Natural killer cell treated with Interleukin-12 subunit alpha and Interleukin-12 subunit beta and Interleukin-15 and Interleukin-18, amount 100 ng/mL, for 72 hours (primary cell): ENCODE results near the gene ADRA1B. TPM values are rescaled to one million over a fixed set of nuclear protein-coding genes. Genes with fewer than 3 reads are reported as not detected.

Source experiments
- ATAC-seq, 2 donors: fragments of 150-1000 bp; cut with Tn5 transposase in 1 of 2; sonication (Bioruptor Pico), chemical (Tn5 transposase) in 1 of 2; 2 replicates each; pipeline ENCODE4 v1.10.0; 2021
- DNase-seq: peaks from one replicate; pipeline ENCODE4 v3.0.0; 2022; ENCODE audit warnings: low spot score
- H3K27ac Mint-ChIP-seq, 2 donors: 1 replicate in 1 of 2; 2 replicates in 1 of 2; pipeline ENCODE4 v1.8.0; 2022; ENCODE audit warnings: mixed read lengths in 2 of 2, mild to moderate bottlenecking in 1 of 2, moderate library complexity in 1 of 2
- H3K27me3 Mint-ChIP-seq, 2 donors: 1 replicate in 1 of 2; 2 replicates in 1 of 2; pipeline ENCODE4 v1.8.0; 2022; ENCODE audit warnings: mixed read lengths in 2 of 2
- H3K36me3 Mint-ChIP-seq: one replicate; pipeline ENCODE4 v1.8.0; 2022; ENCODE audit warnings: mixed read lengths
- H3K4me1 Mint-ChIP-seq, 2 donors: 1 replicate in 1 of 2; 2 replicates in 1 of 2; pipeline ENCODE4 v1.8.0; 2022; ENCODE audit warnings: low read depth in 2 of 2, mixed read lengths in 2 of 2, mild to moderate bottlenecking in 1 of 2
- H3K4me3 Mint-ChIP-seq: one replicate; pipeline ENCODE4 v1.8.0; 2022; ENCODE audit warnings: mixed read lengths
- H3K9me3 Mint-ChIP-seq: 2 replicates; pipeline ENCODE4 v1.8.0; 2022; ENCODE audit warnings: mixed read lengths
- total RNA-seq, 2 donors: library from RNA; stranded (reverse); gene quantifications; one replicate each; pipeline ENCODE4 v1.2.3, GENCODE V29; 2022

Gene ADRA1B
- total RNA-seq, 2 donors from 2014 or later = not detected

DNA sequence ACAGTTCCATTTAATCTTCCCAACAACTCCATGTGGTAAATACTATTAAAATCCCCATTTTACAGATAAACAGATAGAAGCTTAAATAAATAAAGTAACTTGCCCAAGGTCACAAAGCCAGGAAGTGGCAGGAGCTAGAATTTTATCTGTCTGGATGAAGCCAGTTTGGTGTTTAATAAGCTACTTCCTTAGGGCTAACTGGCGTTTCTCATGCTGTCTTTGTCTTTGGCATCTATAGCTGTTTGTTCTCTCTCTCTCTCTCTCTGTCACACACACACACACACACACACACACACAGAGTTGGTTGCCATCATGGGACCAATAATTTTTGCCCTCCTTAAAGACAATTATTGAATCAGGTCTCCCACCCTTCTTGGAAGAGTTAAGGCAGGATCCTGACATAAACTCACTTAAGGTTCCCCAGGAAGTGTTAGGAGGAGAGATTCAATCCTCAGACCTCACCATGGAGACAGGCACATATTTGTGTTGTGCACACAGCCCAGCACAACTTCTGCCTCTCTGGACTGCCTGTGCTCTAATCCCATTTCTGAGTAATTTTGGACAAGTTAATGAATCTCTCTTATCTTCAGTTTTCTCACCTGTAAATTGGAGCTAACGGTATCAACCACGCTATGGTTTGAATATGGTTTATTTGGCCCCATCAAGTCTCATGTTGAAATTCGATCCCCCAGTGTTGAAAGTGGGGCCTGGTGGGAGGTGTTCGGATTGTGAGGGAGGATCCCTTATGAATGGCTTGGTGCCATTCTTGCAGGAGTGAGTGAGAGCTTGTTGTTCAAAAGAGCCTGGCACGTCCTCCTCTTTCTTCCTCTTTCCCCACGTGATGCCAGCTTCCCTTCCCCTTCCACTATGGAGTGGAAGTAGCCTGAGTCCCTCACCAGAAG, 8.3 kb upstream of the ADRA1B start:
- DNase-seq (no peak), ATAC-seq (no peak)
- H3K36me3 Mint-ChIP-seq = no peaks in the 10 kb centered on the region
- no peaks in the 10 kb centered on the region for H3K4me1 Mint-ChIP-seq
- peaks cover 42 to 48% of the 10 kb centered on the region in 2 donors for H3K27me3 Mint-ChIP-seq
- H3K9me3 Mint-ChIP-seq = no peaks in the 10 kb centered on the region
- no peak overlapping the region for H3K4me3 Mint-ChIP-seq
- no peak overlapping the region for H3K27ac Mint-ChIP-seq

DNA sequence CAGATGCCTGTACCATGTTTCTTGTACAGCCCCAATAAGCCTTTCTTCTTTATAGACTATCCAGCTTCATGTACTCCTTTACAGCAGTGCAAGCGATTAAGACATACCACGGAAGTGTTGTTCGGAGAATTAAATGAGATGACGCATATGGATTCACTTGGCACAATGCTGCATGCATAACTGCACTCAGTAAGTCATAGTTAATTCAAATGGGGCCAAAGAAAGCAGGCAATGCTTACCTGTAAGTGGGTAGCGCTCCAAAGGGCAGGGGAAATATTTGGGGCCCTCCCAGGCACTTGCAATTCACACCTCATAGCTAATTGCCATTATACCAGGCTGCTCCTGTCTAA, 7.7 kb upstream of the ADRA1B start:
- Mint-ChIP-seq H3K36me3 (no peaks in the 10 kb centered on the region), H3K4me1 (no peaks in the 10 kb centered on the region), H3K27ac (no peak overlapping the region), H3K27me3 (peaks cover 42 to 49% of the 10 kb centered on the region in 2 donors), H3K9me3 (no peaks in the 10 kb centered on the region), H3K4me3 (no peak overlapping the region)
- DNase-seq (no peak), ATAC-seq (no peak)

DNA sequence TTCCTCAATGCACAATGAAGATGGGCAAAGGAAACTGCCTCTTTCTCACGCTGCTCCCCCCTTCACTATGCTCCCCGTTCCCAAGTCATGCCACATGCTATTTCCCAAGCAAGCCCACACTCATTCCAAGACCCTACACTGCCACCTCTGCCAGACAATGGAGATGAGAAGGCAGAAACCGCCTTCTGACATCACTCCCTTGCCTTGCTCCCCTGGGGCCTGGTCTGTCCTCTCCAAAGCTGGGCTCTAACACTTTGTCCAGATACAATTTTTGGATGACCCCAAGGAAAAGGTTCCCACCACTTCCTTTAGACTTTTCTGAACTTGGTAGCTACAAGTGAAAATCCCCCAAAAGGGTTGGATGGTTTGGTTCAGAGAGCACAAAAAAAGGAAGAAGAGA, 7.2 kb upstream of the ADRA1B start:
- H3K27me3 Mint-ChIP-seq = peaks cover 46 to 55% of the 10 kb centered on the region in 2 donors
- no peaks in the 10 kb centered on the region for H3K4me1 Mint-ChIP-seq
- no peaks in the 10 kb centered on the region for H3K9me3 Mint-ChIP-seq
- H3K27ac Mint-ChIP-seq = no peak overlapping the region
- ATAC-seq = no peak
- DNase-seq = no peak
- no peak overlapping the region for H3K4me3 Mint-ChIP-seq
- H3K36me3 Mint-ChIP-seq = no peaks in the 10 kb centered on the region

DNA sequence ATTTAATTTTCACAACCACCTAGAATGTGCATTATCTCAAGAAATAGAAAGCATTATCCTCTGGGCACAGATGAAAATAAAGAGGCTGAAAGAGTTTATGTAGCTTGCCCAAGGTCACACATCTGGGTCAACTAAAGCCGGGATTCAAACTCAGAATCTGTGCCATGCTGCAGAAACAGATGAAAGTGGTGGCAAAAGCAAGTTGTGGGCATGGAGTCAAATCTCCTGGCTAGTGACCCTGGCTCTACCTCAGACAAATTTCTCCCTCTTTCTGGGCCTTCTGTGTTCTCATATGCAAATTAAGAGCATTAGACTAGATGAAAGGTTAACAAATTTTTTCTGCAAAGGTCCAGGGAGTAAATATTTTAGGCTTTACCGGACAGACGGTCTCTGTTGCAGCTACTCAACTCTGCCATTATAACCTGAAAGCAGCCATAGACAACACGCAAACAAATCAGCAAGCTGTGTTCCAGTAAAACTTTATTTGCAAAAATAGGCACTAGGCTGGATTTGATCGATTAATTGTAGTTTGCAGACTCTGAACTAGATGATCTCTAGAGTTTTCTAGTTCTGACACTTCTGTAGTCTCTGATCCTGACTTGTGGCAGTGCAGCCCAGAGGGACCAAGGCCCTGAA, 6.0 kb upstream of the ADRA1B start:
- H3K27ac Mint-ChIP-seq = no peak overlapping the region
- H3K9me3 Mint-ChIP-seq = no peaks in the 10 kb centered on the region
- no peak overlapping the region for H3K4me3 Mint-ChIP-seq
- DNase-seq (no peak), ATAC-seq (no peak)
- peaks cover 0 to 1% of the 10 kb centered on the region in 2 donors for H3K4me1 Mint-ChIP-seq
- H3K36me3 Mint-ChIP-seq = no peaks in the 10 kb centered on the region
- H3K27me3 Mint-ChIP-seq = peaks cover 49 to 57% of the 10 kb centered on the region in 2 donors

DNA sequence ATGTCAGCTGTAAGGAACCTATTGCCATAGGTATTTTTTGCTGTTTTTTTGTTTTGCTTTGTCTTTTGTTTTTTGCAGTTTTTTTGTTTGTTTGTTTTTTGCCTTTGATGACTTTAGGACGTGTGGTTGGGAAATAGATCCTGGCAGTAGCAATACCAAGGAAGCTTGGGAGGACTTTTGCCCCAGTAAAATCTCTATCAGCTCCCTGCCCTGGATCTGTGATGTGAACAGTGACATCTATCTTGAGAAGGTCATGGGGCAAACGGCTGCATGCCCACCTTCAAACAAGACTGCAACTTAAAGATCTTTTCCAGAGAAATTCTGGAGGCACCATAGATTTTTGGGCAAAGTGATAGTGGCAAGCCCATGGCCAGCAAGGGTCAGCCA, 5.4 kb upstream of the ADRA1B start:
- Mint-ChIP-seq H3K36me3 (no peaks in the 10 kb centered on the region), H3K4me3 (no peak overlapping the region), H3K9me3 (no peaks in the 10 kb centered on the region), H3K4me1 (peaks cover 0 to 7% of the 10 kb centered on the region in 2 donors), H3K27ac (no peak overlapping the region), H3K27me3 (peaks cover 50 to 59% of the 10 kb centered on the region in 2 donors)
- DNase-seq = no peak
- no peak for ATAC-seq

DNA sequence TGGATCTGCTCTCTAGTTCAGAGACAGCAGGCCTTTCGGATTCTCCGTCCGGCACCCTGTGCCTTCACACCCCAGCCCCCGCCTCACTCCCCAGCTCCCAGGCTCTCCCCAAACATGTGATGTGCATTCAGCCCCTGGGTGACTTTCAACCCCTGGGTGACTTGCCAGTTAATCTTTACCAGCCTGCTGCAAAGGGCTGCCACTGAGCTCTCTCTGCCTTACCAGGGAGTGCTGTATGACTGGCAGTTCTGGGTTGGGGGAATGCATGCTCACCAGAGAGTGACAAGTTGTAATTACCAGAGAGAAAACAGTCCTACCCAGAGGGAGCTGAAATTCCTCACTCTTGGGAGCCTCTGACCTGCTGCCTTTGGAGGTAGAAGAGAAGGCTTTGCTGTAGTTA, 4.9 kb upstream of the ADRA1B start:
- Mint-ChIP-seq H3K4me1 (peaks cover 0 to 7% of the 10 kb centered on the region in 2 donors), H3K27ac (no peak overlapping the region), H3K9me3 (no peaks in the 10 kb centered on the region), H3K4me3 (no peak overlapping the region), H3K27me3 (peaks cover 51 to 61% of the 10 kb centered on the region in 2 donors), H3K36me3 (no peaks in the 10 kb centered on the region)
- DNase-seq = no peak
- no peak for ATAC-seq

DNA sequence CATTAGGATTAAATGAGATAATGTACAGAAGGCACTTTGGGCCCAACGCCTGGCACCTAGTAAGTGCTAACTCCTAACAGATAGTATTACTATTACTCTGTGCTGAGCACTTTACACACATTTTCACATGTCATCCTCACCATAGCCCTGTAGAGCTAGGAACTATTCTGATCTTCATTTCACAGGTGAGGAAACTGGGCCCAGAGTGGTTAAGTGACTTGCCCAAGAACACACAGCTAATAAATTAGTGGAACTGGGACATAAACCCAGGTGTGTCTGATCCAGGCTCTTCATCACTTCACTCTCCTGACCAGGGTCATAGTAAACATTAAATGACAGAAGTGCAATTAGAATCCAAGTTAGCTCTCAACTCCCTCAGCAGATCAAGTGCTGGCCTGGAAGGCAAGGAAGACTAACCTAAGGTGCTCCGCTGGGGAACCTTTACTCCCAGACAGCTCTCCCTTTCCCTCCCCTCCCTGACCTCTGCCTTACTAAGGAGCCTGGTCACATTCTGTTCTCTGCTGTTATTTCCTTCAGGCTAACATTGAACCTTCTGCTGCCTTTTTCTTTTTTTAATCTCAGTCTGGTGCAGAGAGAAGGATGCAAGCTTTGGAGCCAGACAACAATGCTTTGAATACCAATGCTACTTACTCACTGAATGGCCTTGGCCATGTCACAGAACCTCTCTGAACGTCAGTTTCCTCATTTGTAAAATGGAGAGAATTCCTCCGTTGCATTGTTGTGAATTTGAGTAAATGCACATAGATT, 4.1 kb upstream of the ADRA1B start:
- peaks cover 5 to 11% of the 10 kb centered on the region in 2 donors for H3K4me1 Mint-ChIP-seq
- ATAC-seq (no peak), DNase-seq (no peak)
- H3K27me3 Mint-ChIP-seq = peaks cover 49 to 65% of the 10 kb centered on the region in 2 donors
- no peak overlapping the region for H3K4me3 Mint-ChIP-seq
- H3K36me3 Mint-ChIP-seq = no peaks in the 10 kb centered on the region
- H3K27ac Mint-ChIP-seq = no peak overlapping the region
- no peaks in the 10 kb centered on the region for H3K9me3 Mint-ChIP-seq

DNA sequence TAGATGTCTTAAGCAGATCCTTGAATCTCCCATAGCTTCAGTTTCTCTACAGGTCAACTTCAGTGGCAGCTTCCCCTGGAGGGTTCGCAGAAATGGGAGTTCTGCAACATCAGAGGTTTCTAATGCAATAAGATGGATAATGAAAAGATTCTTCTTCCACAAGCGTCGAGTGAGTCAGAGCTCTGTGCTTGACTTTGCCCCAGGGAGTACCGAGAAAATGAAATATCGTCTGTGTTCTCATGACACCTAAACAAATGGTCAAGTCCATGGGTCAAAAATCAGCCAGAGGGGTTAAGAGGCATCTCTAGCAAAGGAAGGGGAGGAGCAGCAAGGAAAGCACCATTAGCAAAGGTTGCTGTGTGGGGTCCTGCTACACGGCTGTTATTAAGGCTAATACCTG, 3.2 kb upstream of the ADRA1B start:
- Mint-ChIP-seq H3K4me1 (peaks cover 6 to 12% of the 10 kb centered on the region in 2 donors), H3K36me3 (no peaks in the 10 kb centered on the region), H3K27ac (no peak overlapping the region), H3K27me3 (peaks cover 53 to 70% of the 10 kb centered on the region in 2 donors), H3K4me3 (no peak overlapping the region), H3K9me3 (no peaks in the 10 kb centered on the region)
- DNase-seq (no peak), ATAC-seq (no peak)

DNA sequence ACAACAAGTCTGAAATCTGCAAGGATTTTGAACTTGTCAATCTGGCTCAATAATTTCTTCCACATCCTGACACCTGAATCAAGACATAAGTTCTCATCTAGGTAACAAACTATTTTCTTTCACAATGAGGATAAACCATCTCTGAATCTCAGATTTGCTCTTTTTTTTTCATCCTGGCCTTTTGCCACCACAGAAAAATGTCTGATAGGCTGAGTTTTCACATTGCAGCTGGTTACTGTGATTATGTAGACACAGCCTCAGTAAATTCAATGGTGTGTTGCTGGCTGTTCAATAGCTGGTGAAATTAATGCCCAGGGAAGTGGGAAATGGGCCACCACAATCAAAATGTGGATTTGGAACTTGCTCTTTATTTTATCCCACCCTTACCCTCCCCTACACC, 2.8 kb upstream of the ADRA1B start:
- Mint-ChIP-seq H3K4me3 (no peak overlapping the region), H3K9me3 (no peaks in the 10 kb centered on the region), H3K36me3 (no peaks in the 10 kb centered on the region), H3K27me3 (peaks cover 48 to 70% of the 10 kb centered on the region in 2 donors), H3K27ac (no peak overlapping the region), H3K4me1 (peaks cover 6 to 12% of the 10 kb centered on the region in 2 donors)
- ATAC-seq = no peak
- DNase-seq = no peak

DNA sequence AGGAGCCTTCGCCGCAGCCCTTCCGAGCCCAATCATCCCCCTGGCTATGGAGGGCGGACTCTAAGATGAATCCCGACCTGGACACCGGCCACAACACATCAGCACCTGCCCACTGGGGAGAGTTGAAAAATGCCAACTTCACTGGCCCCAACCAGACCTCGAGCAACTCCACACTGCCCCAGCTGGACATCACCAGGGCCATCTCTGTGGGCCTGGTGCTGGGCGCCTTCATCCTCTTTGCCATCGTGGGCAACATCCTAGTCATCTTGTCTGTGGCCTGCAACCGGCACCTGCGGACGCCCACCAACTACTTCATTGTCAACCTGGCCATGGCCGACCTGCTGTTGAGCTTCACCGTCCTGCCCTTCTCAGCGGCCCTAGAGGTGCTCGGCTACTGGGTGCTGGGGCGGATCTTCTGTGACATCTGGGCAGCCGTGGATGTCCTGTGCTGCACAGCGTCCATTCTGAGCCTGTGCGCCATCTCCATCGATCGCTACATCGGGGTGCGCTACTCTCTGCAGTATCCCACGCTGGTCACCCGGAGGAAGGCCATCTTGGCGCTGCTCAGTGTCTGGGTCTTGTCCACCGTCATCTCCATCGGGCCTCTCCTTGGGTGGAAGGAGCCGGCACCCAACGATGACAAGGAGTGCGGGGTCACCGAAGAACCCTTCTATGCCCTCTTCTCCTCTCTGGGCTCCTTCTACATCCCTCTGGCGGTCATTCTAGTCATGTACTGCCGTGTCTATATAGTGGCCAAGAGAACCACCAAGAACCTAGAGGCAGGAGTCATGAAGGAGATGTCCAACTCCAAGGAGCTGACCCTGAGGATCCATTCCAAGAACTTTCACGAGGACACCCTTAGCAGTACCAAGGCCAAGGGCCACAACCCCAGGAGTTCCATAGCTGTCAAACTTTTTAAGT, 819 bp downstream of the ADRA1B start:
- Mint-ChIP-seq H3K27me3 (peaks cover 49 to 64% of the 10 kb centered on the region in 2 donors), H3K4me1 (peaks cover 6 to 12% of the 10 kb centered on the region in 2 donors), H3K36me3 (no peaks in the 10 kb centered on the region), H3K9me3 (no peaks in the 10 kb centered on the region), H3K4me3 (peak overlapping the region; percentile 55), H3K27ac (no peak overlapping the region)
- ATAC-seq (no peak), DNase-seq (no peak)

DNA sequence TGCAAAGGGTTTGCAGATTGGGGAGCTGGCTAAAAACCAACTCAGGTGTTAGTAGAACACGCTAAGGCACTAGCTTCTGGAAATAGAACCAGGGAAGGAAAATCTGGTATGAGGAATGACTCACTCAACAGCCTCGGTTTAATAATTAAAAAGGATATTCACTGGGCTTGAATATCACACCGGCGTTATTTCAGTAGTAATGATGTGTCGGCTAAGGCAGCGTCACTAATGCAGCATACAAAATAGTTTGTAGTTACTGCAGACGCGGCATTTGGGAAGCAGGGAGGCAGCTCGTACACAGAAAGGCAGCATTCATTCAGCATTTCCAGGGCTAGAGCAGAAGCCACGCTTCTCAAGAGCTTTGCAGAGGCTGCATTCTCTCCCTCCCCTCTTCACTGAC, 1.7 kb downstream of the ADRA1B start:
- Mint-ChIP-seq H3K9me3 (no peaks in the 10 kb centered on the region), H3K27me3 (peaks cover 47 to 59% of the 10 kb centered on the region in 2 donors), H3K4me1 (peaks cover 6 to 12% of the 10 kb centered on the region in 2 donors), H3K27ac (no peak overlapping the region), H3K4me3 (no peak overlapping the region), H3K36me3 (no peaks in the 10 kb centered on the region)
- ATAC-seq (no peak), DNase-seq (no peak)

DNA sequence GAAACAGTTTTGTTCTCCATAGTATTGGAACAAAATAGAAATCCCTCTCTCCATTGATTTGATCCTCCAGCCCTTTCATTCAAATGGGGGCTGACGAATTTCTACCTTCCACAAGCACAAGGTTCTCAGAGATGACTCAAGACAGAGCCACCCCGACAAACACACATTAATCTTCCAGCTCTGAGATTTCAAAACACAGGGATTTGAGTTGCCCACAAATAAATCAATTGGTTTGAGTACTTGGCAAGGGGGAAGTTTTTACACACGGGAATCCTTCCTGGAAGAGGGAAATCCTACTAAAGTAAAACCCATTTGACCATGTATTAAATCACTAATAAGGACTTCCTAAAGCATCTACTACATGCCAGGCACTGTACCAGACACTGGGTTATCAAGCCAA, 5.4 kb downstream of the ADRA1B start:
- H3K36me3 Mint-ChIP-seq = no peaks in the 10 kb centered on the region
- peaks cover 5 to 6% of the 10 kb centered on the region in 2 donors for H3K4me1 Mint-ChIP-seq
- DNase-seq (no peak), ATAC-seq (no peak)
- peaks cover 29 to 39% of the 10 kb centered on the region in 2 donors for H3K27me3 Mint-ChIP-seq
- H3K9me3 Mint-ChIP-seq = no peaks in the 10 kb centered on the region
- H3K4me3 Mint-ChIP-seq = no peak overlapping the region
- no peak overlapping the region for H3K27ac Mint-ChIP-seq

DNA sequence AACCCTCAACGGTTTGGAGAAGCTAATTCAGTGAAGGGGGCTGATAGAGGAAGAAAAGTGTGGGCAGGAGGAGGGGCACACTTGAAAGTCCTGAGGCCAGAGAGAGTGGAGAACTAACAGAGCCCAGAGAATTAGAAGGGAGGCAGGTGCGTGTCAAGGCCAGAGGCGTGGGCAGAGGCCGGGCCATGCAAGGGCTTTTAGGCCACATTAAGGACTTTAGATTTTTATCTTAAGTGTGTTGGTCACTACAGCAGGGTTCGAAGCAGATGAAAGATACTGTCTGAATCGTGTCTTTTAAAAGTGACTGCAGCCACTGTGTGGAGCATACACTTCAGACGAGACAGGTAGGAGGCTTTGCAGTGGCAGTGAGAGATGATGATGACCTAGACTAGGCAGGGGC, 6.7 kb downstream of the ADRA1B start:
- Mint-ChIP-seq H3K27ac (no peak overlapping the region), H3K4me3 (no peak overlapping the region), H3K4me1 (no peaks in the 10 kb centered on the region), H3K27me3 (peaks cover 22 to 32% of the 10 kb centered on the region in 2 donors), H3K9me3 (no peaks in the 10 kb centered on the region), H3K36me3 (no peaks in the 10 kb centered on the region)
- ATAC-seq (peak in 1 of 2 donors; percentile 61), DNase-seq (no peak)
